GM23338 (cell line): ENCODE results near the gene HIPK1. TPM values are rescaled to one million over a fixed set of nuclear protein-coding genes. Genes with fewer than 3 reads are reported as not detected.

Experiments used
- ATAC-seq: fragments of 200-7000 bp; cut with Tn5 transposase; 3 replicates; pipeline ENCODE4 v1.9.1; 2020
- DNase-seq: peaks from one replicate; pipeline ENCODE4 v3.0.0-alpha.2; 2015; ENCODE audit warnings: low spot score
- H2AFZ ChIP-seq: fragments of 200-600 bp; sonication (generic); 2 replicates; pipeline ENCODE4 v1.8.0; 2016; ENCODE audit warnings: antibody characterized with exemption, mild to moderate bottlenecking, moderate library complexity
- H3F3A ChIP-seq: fragments of 200-600 bp; sonication (generic); replicated peaks from 2 replicates; pipeline ENCODE4 v1.8.0; 2017; ENCODE audit warnings: antibody characterized with exemption, mixed run types, low read depth
- H3K27ac ChIP-seq: fragments of 200-600 bp; sonication (generic); 2 replicates; pipeline ENCODE4 v1.6.1; 2016; ENCODE audit warnings: low read depth
- H3K27me3 ChIP-seq: fragments of 200-600 bp; sonication (generic); 2 replicates; pipeline ENCODE4 v1.8.0; 2016; ENCODE audit warnings: mild to moderate bottlenecking, mixed run types, moderate library complexity; ENCODE audit not compliant: insufficient read depth
- H3K36me3 ChIP-seq: fragments of 200-600 bp; sonication (generic); 2 replicates; pipeline ENCODE4 v1.8.0; 2016; ENCODE audit warnings: mild to moderate bottlenecking; ENCODE audit not compliant: insufficient read depth
- H3K4me1 ChIP-seq: fragments of 200-600 bp; sonication (generic); 2 replicates; pipeline ENCODE4 v1.8.0; 2016; ENCODE audit warnings: mild to moderate bottlenecking, moderate library complexity; ENCODE audit not compliant: insufficient read depth
- H3K4me2 ChIP-seq: fragments of 200-600 bp; sonication (generic); 2 replicates; pipeline ENCODE4 v1.7.1; 2017; ENCODE audit warnings: mixed run types
- H3K4me3 ChIP-seq: fragments of 200-600 bp; sonication (generic); 2 replicates; pipeline ENCODE4 v1.6.1; 2016; ENCODE audit warnings: mixed run types
- H3K79me2 ChIP-seq: fragments of 200-600 bp; sonication (generic); replicated peaks from 2 replicates; pipeline ENCODE4 v1.8.0; 2017; ENCODE audit warnings: mild to moderate bottlenecking; ENCODE audit not compliant: insufficient read depth
- H3K9me2 ChIP-seq: fragments of 200-600 bp; sonication (generic); 2 replicates; pipeline ENCODE4 v1.8.0; 2017; ENCODE audit not compliant: insufficient read depth
- H4K20me1 ChIP-seq: fragments of 200-600 bp; sonication (generic); replicated peaks from 2 replicates; pipeline ENCODE4 v1.8.0; 2017; ENCODE audit warnings: mild to moderate bottlenecking; ENCODE audit not compliant: insufficient read depth
- H3K27ac Mint-ChIP-seq: 2 replicates; pipeline ENCODE4 v1.8.0; 2020; ENCODE audit warnings: inconsistent platforms, mild to moderate bottlenecking, moderate library complexity, mixed read lengths
- H3K27me3 Mint-ChIP-seq: 3 replicates; pipeline ENCODE4 v1.8.0; 2022; ENCODE audit warnings: low read depth, mild to moderate bottlenecking, moderate library complexity, mixed read lengths, inconsistent platforms; ENCODE audit not compliant: insufficient read depth, poor library complexity
- H3K36me3 Mint-ChIP-seq: 3 replicates; pipeline ENCODE4 v1.8.0; 2021; ENCODE audit warnings: low read depth, mild to moderate bottlenecking, inconsistent platforms, moderate library complexity, mixed read lengths
- H3K4me1 Mint-ChIP-seq: 3 replicates; pipeline ENCODE4 v1.8.0; 2020; ENCODE audit warnings: mild to moderate bottlenecking, inconsistent platforms, mixed read lengths
- H3K4me3 Mint-ChIP-seq: 3 replicates; pipeline ENCODE4 v1.8.0; 2021; ENCODE audit warnings: moderate library complexity, mild to moderate bottlenecking, inconsistent platforms, mixed read lengths
- H3K9me3 Mint-ChIP-seq: 3 replicates; pipeline ENCODE4 v1.8.0; 2020; ENCODE audit warnings: moderate library complexity, mild to moderate bottlenecking, inconsistent platforms, mixed read lengths
- CREB1 ChIP-seq: fragments of 250-450 bp; sonication (Bioruptor Pico); IDR thresholded peaks from 2 replicates; pipeline ENCODE4 v1.5.0; 2020; ENCODE audit warnings: low read depth, mild to moderate bottlenecking, moderate library complexity
- EZH2 ChIP-seq: fragments of 200-600 bp; sonication (generic); IDR thresholded peaks from one replicate; pipeline ENCODE4 v1.8.0; 2017; ENCODE audit warnings: antibody characterized with exemption, mild to moderate bottlenecking, low read depth; ENCODE audit not compliant: unreplicated experiment
- NANOG ChIP-seq: IDR thresholded peaks from 2 replicates; pipeline ENCODE4 v1.6.1; 2016; ENCODE audit warnings: antibody characterized with exemption, borderline replicate concordance
- POLR2AphosphoS5 ChIP-seq: IDR thresholded peaks from 2 replicates; pipeline ENCODE4 v1.6.1; 2016; ENCODE audit warnings: antibody characterized with exemption, low read depth
- STAT1 ChIP-seq: IDR thresholded peaks from one replicate; pipeline ENCODE4 v1.6.1; 2016; ENCODE audit warnings: antibody characterized with exemption; ENCODE audit not compliant: unreplicated experiment
- ZNF114 ChIP-seq: fragments of 250-450 bp; sonication (Bioruptor Pico); IDR thresholded peaks from 2 replicates; pipeline ENCODE4 v1.5.0; 2020; ENCODE audit warnings: mild to moderate bottlenecking, moderate library complexity
- polyA plus RNA-seq: library from polyadenylated mRNA; unstranded; fragments of >200 nt; fragmentation: Nextera tagmentation; extraction: Ambion mirVana; gene quantifications from 2 replicates; pipeline ENCODE4 v1.2.1, GENCODE V29; 2016
- total RNA-seq: library from RNA; depleted of rRNA; stranded (reverse); fragments of >200 nt; shearing (Covaris generic); gene quantifications from 2 replicates; pipeline ENCODE4 v1.2.3, GENCODE V29; 2014
- TF ChIP-seq, protein P1 (sequence below): fragments of 250-450 bp; sonication (Bioruptor Pico); IDR thresholded peaks from 2 replicates; pipeline ENCODE4 v1.5.0; 2020; ENCODE audit warnings: mild to moderate bottlenecking, moderate library complexity
- TF ChIP-seq, protein P2 (sequence below): IDR thresholded peaks from one replicate; pipeline ENCODE4 v1.6.1; 2018; ENCODE audit warnings: antibody characterized with exemption; ENCODE audit not compliant: unreplicated experiment

The HIPK1 gene
- total and polyA plus RNA-seq, 2 experiments from 2014 or later: 14.3 to 47.5 TPM

DNA sequence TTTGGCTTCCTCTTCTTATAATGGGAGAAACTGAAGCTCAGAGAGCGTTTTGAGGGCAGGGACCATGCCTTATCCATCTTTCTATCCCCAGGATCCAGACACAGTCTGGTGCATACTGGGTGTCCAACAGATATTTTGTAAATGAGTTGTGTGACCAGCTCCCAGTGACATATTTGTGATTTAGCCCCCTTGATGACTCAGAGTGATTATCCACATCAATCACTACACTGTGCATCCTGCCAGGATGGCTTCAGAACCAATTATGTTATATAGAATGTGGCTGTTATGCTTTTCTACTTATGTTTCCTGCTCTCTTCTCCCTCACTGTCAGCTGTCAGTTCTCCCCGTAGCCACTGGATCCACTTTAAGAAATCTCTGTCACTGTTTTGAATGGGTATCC lies 61.4 kb downstream of the HIPK1 start:
- no peak overlapping the region for H3K27ac ChIP-seq
- no peak overlapping the region for H3K4me3 ChIP-seq
- no peaks in the 10 kb centered on the region for H4K20me1 ChIP-seq
- no peak for ATAC-seq
- no peaks in the 10 kb centered on the region for H3F3A ChIP-seq
- no peaks in the 10 kb centered on the region for H3K27me3 ChIP-seq
- Mint-ChIP-seq H3K36me3 (peaks cover 37% of the 10 kb centered on the region), H3K4me3 (no peak overlapping the region), H3K4me1 (peaks cover 3% of the 10 kb centered on the region; the same call in 2 of the 3 replicates), H3K27ac (no peak overlapping the region), H3K27me3 (peaks cover 3% of the 10 kb centered on the region), H3K9me3 (peaks cover 41% of the 10 kb centered on the region)
- no peak overlapping the region for H2AFZ ChIP-seq
- H3K9me2 ChIP-seq: 0 out of 2 replicates have a peak, but pooled peaks cover 13% of the 10 kb centered on the region
- H3K4me1 ChIP-seq: 0 out of 2 replicates have a peak, but pooled peaks cover 4% of the 10 kb centered on the region
- TF ChIP-seq EZH2: no peak
- no peak for TF ChIP-seq NANOG
- TF ChIP-seq, protein P1, sequence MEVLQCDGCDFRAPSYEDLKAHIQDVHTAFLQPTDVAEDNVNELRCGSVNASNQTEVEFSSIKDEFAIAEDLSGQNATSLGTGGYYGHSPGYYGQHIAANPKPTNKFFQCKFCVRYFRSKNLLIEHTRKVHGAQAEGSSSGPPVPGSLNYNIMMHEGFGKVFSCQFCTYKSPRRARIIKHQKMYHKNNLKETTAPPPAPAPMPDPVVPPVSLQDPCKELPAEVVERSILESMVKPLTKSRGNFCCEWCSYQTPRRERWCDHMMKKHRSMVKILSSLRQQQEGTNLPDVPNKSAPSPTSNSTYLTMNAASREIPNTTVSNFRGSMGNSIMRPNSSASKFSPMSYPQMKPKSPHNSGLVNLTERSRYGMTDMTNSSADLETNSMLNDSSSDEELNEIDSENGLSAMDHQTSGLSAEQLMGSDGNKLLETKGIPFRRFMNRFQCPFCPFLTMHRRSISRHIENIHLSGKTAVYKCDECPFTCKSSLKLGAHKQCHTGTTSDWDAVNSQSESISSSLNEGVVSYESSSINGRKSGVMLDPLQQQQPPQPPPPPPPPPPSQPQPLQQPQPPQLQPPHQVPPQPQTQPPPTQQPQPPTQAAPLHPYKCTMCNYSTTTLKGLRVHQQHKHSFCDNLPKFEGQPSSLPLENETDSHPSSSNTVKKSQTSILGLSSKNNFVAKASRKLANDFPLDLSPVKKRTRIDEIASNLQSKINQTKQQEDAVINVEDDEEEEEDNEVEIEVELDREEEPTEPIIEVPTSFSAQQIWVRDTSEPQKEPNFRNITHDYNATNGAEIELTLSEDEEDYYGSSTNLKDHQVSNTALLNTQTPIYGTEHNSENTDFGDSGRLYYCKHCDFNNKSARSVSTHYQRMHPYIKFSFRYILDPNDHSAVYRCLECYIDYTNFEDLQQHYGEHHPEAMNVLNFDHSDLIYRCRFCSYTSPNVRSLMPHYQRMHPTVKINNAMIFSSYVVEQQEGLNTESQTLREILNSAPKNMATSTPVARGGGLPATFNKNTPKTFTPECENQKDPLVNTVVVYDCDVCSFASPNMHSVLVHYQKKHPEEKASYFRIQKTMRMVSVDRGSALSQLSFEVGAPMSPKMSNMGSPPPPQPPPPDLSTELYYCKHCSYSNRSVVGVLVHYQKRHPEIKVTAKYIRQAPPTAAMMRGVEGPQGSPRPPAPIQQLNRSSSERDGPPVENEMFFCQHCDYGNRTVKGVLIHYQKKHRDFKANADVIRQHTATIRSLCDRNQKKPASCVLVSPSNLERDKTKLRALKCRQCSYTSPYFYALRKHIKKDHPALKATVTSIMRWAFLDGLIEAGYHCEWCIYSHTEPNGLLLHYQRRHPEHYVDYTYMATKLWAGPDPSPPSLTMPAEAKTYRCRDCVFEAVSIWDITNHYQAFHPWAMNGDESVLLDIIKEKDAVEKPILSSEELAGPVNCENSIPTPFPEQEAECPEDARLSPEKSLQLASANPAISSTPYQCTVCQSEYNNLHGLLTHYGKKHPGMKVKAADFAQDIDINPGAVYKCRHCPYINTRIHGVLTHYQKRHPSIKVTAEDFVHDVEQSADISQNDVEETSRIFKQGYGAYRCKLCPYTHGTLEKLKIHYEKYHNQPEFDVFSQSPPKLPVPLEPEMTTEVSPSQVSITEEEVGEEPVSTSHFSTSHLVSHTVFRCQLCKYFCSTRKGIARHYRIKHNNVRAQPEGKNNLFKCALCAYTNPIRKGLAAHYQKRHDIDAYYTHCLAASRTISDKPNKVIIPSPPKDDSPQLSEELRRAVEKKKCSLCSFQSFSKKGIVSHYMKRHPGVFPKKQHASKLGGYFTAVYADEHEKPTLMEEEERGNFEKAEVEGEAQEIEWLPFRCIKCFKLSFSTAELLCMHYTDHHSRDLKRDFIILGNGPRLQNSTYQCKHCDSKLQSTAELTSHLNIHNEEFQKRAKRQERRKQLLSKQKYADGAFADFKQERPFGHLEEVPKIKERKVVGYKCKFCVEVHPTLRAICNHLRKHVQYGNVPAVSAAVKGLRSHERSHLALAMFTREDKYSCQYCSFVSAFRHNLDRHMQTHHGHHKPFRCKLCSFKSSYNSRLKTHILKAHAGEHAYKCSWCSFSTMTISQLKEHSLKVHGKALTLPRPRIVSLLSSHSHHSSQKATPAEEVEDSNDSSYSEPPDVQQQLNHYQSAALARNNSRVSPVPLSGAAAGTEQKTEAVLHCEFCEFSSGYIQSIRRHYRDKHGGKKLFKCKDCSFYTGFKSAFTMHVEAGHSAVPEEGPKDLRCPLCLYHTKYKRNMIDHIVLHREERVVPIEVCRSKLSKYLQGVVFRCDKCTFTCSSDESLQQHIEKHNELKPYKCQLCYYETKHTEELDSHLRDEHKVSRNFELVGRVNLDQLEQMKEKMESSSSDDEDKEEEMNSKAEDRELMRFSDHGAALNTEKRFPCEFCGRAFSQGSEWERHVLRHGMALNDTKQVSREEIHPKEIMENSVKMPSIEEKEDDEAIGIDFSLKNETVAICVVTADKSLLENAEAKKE (CRISPR knock-in tag): no peak
- no peak for TF ChIP-seq POLR2AphosphoS5
- TF ChIP-seq CREB1 (CRISPR knock-in tag): no peak
- TF ChIP-seq, protein P2, sequence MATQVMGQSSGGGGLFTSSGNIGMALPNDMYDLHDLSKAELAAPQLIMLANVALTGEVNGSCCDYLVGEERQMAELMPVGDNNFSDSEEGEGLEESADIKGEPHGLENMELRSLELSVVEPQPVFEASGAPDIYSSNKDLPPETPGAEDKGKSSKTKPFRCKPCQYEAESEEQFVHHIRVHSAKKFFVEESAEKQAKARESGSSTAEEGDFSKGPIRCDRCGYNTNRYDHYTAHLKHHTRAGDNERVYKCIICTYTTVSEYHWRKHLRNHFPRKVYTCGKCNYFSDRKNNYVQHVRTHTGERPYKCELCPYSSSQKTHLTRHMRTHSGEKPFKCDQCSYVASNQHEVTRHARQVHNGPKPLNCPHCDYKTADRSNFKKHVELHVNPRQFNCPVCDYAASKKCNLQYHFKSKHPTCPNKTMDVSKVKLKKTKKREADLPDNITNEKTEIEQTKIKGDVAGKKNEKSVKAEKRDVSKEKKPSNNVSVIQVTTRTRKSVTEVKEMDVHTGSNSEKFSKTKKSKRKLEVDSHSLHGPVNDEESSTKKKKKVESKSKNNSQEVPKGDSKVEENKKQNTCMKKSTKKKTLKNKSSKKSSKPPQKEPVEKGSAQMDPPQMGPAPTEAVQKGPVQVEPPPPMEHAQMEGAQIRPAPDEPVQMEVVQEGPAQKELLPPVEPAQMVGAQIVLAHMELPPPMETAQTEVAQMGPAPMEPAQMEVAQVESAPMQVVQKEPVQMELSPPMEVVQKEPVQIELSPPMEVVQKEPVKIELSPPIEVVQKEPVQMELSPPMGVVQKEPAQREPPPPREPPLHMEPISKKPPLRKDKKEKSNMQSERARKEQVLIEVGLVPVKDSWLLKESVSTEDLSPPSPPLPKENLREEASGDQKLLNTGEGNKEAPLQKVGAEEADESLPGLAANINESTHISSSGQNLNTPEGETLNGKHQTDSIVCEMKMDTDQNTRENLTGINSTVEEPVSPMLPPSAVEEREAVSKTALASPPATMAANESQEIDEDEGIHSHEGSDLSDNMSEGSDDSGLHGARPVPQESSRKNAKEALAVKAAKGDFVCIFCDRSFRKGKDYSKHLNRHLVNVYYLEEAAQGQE: no peak
- no peak for TF ChIP-seq STAT1
- no peak for TF ChIP-seq ZNF114 (CRISPR knock-in tag)
- H3K36me3 ChIP-seq: peaks cover 16% of the 10 kb centered on the region
- no peak overlapping the region for H3K4me2 ChIP-seq
- no peak for DNase-seq
- no peaks in the 10 kb centered on the region for H3K79me2 ChIP-seq
